G401 (cell line): ENCODE results near the gene MKS1. TPM values are rescaled to one million over a fixed set of nuclear protein-coding genes. Genes with fewer than 3 reads are reported as not detected.
A peak's percentile ranks its signal among the peaks of the same experiment; 100 is the strongest.

Experiments used
- DNase-seq: peaks from one replicate; pipeline ENCODE4 v3.0.0-alpha.2; 2015; ENCODE audit warnings: low spot score
- in situ Hi-C: cut with HindIII; loops from 2 replicates; pipeline ENCODE4 v1.10.0; 2016; ENCODE audit warnings: low sequenced_read_pairs, mixed read lengths
- total RNA-seq: library from RNA; depleted of rRNA; stranded (reverse); fragments of >200 nt; shearing (Covaris generic); gene quantifications from 2 replicates; pipeline ENCODE4 v1.2.3, GENCODE V29; 2014; rRNA removed

The MKS1 gene
- total RNA-seq = 15.3 and 17.8 TPM in 2 replicates

GRCh38 chr17:58219007-58219788 is at the start of gene MKS1:
TSS of gene MKS1 (minus strand) at chr17:58219255. CDS start at chr17:58219230, 25 bp downstream.
- in situ Hi-C loops = no loop called here
- peak; percentile 91 for DNase-seq

- in situ Hi-C loops = no loop called here
- DNase-seq = no peak
These were observed 49.3 kb upstream of the MKS1 start for GRCh38 chr17:58268326-58268725.

DNA sequence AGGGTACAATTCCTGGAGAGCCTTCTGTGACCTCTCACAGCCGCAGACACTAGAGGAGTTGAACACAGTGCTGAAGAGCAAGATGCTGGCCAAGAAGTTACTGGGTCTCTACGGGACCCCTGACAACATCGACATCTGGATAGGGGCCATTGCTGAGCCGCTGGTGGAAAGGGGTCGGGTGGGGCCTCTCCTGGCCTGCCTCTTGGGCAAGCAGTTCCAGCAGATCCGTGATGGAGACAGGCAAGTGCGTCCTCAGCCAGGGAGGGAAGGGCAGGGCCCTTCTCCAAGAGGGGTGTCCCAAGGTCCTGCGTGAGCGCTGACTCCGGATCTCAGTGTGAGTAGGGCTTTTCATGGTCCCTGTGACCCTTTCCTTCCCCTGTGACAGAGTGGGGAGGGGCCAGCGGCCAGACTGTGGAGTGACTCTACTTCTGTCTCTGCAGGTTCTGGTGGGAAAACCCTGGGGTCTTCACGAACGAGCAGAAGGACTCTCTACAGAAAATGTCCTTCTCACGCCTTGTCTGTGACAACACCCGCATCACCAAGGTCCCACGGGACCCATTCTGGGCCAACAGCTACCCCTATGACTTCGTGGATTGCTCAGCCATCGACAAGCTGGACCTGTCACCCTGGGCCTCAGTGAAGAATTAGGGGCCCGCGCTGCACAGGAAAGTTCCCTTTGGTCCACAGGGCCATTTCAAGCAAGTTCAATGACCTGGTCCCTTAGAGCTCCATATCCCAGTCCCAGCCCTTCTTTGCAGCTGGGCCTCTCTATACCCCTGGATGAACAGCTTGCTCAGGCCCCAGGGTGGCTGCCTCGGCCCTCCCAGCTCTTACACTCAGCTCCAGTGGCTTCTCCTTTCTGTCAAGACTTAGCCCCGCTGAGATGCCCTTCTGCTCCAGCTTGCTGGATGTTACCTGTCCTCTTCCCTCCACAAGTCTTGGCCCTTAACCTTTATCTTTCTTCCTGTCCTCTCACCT is 48.6 kb upstream of the MKS1 start:
- DNase-seq = no peak

GRCh38 chr17:58265902-58266875 is 47.1 kb upstream of the MKS1 start:
- in situ Hi-C loops = no loop called here
- DNase-seq = no peak

More for the DNA sequence above, 48.6 kb upstream of the MKS1 start:
- in situ Hi-C loops = no loop called here

GRCh38 chr17:58265271-58265670 is 46.2 kb upstream of the MKS1 start:
- in situ Hi-C loops = no loop called here
- no peak for DNase-seq

GRCh38 chr17:58264407-58265103 is 45.5 kb upstream of the MKS1 start:
- in situ Hi-C loops = no loop called here
- no peak for DNase-seq

DNA sequence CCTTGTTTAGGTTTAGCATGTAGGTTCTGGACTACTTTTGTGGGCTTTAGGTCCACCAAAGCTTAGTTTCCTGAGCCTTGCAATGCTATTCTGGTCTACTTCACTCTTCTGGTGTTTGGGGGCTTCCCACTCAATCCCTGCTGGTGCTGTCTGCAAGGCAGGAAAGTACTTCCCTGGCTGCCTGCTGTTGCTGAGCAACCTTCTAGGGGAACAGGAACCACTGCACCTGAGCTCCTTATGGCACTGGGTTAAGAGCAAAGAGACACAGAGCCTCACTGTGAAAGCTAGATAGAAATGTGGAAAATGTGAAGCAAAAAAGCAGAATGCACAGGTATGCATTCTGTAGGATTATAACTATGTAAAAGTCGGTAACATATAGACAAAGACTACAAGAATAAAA is 44.7 kb upstream of the MKS1 start:
- no peak for DNase-seq
- in situ Hi-C loops = no loop called here

DNA sequence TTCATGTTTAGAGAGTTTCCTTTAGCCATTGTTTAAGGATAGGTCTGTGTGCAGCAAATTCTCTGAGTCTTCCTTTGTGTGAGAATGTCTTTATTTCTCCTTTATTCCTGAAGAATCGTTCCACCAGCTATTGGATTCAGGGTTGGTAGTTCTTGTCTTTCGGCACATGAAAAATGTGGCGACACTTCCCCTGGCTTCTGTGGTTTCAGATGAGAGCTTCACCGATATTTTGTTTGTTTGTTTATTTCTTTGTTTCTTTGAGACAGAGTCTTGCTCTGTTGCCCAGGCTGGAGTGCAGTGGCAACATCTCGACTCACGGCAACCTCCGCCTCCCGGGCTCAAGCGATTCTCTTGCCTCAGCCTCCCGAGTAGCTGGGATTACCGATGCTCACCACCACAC is 43.1 kb upstream of the MKS1 start:
- in situ Hi-C loops = no loop called here
- DNase-seq = no peak

DNA sequence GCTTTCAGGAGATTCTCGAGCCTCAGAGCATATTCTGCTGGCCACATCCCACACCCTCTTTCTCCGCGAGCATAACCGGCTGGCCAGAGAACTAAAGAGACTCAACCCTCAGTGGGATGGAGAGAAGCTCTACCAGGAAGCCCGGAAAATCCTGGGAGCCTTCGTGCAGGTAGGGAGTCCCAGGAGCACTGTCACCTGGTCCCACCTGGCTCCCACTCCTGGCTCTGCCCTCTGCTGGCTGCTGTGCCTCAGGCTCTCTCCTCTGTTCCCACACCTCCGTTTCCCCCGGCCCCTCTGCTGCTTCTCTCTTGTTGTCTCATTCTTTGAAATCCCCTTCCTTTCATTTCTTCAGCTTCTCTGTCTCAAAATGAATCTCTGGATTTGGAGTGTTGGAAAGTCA is 35.7 kb upstream of the MKS1 start:
- no peak for DNase-seq
- in situ Hi-C loops = no loop called here

DNA sequence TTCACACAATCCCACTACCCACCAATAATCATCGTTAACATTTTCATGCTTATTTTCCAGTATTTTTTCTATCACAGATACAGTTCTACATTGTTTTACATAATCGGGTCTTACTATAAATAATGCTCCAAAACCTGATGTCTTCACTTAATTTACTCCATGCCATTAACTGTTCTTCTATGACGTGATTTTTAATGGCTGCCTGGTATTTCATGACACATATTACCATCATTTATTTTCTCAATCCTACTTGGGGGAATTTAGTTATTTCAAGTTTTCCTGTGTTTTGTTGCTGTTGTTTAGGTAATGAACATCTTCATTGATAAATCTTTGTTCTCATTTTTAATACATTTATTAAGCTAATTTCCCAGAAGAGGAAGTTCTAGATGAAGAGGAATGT is 34.0 kb upstream of the MKS1 start:
- in situ Hi-C loops = no loop called here
- DNase-seq = no peak

DNA sequence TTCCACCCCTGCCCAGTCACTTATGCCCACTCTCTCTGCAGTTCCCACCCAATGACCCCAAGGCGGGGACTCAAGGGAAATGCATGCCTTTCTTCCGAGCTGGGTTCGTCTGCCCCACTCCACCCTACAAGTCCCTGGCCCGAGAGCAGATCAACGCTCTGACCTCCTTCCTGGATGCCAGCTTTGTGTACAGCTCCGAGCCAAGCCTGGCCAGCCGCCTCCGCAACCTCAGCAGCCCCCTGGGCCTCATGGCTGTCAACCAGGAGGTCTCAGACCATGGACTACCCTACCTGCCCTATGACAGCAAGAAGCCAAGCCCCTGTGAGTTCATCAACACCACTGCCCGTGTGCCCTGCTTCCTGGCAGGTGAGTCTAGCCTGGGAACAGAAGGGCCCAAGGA is 33.1 kb upstream of the MKS1 start:
- no peak for DNase-seq
- in situ Hi-C loops = no loop called here

- in situ Hi-C loops = no loop called here
- no peak for DNase-seq
These were observed 31.4 kb upstream of the MKS1 start for GRCh38 chr17:58250344-58251011.

- DNase-seq = peak; percentile 78
- in situ Hi-C loops = no loop called here
These were observed 30.4 kb upstream of the MKS1 start for GRCh38 chr17:58249270-58250133.

- in situ Hi-C loops = no loop called here
- peak; percentile 29 for DNase-seq
These were observed 29.9 kb upstream of the MKS1 start for GRCh38 chr17:58248955-58249269.

- DNase-seq = no peak
- in situ Hi-C loops = no loop called here
These were observed 28.7 kb upstream of the MKS1 start for GRCh38 chr17:58247511-58248363.

DNA sequence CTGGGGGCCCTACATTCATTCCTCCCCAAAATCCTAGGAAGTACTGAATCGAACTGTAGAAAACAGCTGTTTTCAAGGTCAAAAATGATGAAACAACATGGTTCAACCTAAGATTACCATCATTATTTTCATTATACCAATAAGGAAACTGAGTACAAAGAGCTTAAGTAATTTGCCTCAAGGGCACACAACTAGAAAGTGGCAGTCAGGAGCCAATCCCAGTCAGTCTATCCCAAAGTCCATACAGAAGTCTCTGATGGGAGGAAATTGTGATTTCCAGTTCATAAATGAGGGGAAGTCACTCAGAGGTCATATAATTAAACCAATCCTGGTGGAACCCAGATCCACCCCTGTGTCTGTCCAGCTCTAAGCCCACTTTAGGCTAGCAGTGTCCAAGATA is 27.7 kb upstream of the MKS1 start:
- in situ Hi-C loops = no loop called here
- no peak for DNase-seq
